Thyroid gland (tissue), 4 donors: ENCODE data around the gene DCXR.

Experiments
- POLR2A ChIP-seq, 2 donors: fragments of 450-650 bp; IDR thresholded peaks; one replicate each; pipeline ENCODE4 v1.6.1; 2017; ENCODE audit warnings: antibody characterized with exemption in 2 of 2, mild to moderate bottlenecking in 2 of 2, moderate library complexity in 1 of 2
- TF ChIP-seq, protein P1 (sequence below), 6 experiments: fragments of 200-600 bp in 3 of 6; fragments of 450-650 bp in 3 of 6; sonication (generic) in 3 of 6; IDR thresholded peaks; one replicate each; pipeline ENCODE4 v1.5.1; 2016 to 2019; ENCODE audit warnings: antibody characterized with exemption in 6 of 6, mild to moderate bottlenecking in 2 of 6, inconsistent platforms in 1 of 6, moderate library complexity in 1 of 6

DNA sequence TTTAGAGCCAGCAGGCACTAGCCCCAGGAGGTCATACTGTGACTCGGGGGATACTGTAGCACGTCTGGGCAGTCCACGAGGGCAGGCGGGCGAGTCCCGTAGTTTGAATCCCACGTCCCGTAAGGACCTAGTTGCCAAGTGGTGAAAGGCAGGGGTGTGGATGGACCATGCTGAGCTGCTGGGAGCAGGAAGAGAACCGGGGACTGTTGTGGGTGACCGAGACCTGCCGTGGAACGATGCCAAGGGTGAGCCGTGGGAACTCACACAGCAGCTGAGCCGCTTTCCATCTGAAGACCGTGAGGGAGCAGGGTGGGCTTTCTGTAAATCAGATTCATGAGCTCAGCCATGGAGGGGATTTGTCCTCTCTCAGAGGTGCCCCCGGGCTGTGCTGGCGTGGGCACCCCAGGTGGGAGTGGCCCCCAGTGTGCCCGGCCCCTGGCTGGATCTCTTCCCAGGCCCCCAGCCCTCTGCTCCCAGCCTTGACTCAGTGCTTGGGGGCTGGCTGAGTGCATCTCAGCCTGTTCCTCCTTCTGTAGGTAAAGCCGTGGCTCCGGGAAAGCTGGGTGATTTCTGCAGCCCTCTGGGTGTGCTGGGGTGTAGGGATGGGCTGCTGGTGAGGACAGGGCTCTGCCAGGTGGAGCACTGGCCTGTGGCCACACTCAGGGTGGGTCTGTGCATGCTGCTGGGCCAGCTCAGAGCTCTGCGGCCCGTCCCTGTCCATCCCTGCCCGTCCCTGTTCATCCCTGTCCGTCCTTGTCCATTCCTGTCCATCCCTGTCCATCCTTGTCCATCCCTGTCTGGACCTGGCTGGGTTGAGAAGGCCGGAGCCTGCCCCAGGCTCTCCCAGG, 46.4 kb downstream of the DCXR start:
- TF ChIP-seq, protein P1, sequence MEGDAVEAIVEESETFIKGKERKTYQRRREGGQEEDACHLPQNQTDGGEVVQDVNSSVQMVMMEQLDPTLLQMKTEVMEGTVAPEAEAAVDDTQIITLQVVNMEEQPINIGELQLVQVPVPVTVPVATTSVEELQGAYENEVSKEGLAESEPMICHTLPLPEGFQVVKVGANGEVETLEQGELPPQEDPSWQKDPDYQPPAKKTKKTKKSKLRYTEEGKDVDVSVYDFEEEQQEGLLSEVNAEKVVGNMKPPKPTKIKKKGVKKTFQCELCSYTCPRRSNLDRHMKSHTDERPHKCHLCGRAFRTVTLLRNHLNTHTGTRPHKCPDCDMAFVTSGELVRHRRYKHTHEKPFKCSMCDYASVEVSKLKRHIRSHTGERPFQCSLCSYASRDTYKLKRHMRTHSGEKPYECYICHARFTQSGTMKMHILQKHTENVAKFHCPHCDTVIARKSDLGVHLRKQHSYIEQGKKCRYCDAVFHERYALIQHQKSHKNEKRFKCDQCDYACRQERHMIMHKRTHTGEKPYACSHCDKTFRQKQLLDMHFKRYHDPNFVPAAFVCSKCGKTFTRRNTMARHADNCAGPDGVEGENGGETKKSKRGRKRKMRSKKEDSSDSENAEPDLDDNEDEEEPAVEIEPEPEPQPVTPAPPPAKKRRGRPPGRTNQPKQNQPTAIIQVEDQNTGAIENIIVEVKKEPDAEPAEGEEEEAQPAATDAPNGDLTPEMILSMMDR (IDR thresholded peaks at IDR 0.05), result no peak
- TF ChIP-seq POLR2A (IDR thresholded peaks at IDR 0.05), result no peak
